ENCODE data around the gene GBP7.

The GBP7 gene

DNA sequence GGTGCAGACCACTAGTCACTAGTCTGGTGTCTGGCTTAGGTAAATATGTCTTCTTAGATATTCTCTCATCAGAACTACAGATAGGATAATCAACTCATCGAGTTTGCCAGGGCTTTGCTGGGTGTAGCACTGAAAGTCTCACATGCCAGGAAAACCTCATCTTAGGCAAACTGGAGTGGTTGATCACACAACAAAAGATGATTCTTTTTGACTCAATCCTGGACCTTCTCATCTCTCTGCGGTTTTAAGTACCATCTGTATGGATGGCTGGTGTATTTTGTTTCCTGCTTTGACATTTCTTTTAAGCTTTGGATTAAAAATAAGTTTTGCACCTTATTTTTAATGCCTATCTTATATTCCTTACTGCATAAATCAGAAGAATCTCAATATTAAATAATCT is 61.1 kb downstream of the GBP7 start:
- no peak for DNase-seq (ENCODE audit: low spot score)

DNA sequence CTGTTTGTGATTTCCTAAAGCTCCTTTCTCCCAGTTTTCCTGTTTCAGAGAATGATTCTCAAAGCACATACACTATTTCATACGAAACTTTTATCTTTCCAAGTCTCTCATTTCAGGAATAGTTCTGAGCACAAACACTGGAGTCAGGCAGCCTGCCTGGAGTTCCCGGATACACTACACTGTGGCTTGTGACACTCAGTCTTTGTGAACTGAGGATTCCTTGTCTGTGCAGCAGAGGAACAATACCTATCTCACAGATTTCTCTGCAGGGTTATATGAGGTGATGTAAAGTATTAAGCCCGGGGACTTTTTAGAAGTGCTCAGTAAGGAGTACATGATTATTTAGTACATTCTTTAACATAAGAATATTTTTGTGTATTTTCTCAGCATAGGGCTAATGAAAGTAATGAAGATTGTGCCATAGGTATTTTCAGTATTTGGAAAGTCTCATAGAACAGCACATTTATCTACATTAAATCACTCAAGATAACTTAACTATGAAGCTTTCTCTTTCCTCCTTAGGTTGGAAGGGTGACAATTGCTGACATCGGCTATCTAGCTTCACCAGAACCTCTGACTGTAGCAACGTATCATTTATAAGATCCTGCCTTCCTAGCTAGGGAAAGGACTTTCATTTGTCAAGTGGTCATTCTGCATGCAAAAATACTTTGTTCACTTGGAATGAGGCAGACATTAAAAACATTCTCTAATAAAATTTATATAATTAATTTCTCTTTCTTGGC is 62.8 kb downstream of the GBP7 start:
- DNase-seq (ENCODE audit: low spot score) = no peak

DNA sequence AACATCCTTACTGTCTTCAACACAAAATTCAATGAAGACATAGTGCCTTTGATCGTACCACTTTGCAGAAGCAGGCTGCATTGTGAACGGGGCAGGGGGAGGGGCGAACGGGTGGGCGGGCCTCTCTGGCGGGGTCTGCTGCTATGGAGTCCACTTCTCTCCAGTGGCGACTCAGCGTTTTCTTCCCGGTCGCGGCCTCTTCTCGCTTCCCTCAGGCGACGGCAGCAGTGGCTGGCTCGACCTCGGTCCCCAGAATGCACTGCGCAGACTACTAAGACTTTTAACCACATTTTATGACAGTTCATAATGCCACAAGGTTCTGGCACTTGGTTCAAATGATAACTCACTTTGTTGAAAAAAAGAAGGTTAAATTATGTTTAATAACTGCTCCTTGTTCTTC is 71.1 kb downstream of the GBP7 start:
- no peak for DNase-seq (ENCODE audit: low spot score)

DNA sequence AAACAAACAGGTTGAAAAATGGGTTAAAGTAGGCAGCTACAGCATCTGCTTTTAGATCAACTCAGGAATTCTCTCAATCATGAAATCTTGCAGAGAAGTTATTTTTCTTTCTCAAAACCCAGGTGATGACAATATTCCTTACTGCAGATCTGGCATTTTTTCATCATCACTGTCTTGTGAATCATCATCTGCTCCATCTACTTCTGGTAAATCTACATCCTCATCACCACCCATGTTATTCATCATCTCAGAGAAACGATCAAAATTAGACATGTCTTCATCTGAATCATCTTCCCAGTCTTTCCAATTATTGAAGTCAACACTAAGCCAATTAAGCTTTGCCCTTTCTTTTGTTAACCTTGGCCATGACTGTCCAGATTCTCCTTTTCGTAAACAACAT is 71.7 kb downstream of the GBP7 start:
- no peak for DNase-seq (ENCODE audit: low spot score)

DNA sequence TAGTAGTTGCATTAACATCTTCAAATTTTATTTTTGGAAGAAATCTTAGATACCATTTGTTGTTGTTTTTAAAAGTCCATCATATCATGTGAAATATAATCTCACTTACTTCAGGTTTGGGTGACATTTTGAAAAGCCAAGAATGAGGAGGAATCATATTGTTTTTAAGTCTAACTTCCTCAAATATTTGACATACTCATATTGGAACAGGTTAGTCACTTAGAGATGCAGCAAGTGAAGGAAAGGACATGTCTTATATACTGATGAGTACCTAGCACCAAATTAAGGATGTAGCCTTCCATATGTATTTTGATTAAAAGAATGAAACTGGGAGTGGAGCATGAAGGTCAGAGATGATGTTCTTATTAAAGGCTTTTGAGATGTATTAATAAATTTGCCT is 73.8 kb downstream of the GBP7 start:
- DNase-seq (ENCODE audit: low spot score) = no peak

DNA sequence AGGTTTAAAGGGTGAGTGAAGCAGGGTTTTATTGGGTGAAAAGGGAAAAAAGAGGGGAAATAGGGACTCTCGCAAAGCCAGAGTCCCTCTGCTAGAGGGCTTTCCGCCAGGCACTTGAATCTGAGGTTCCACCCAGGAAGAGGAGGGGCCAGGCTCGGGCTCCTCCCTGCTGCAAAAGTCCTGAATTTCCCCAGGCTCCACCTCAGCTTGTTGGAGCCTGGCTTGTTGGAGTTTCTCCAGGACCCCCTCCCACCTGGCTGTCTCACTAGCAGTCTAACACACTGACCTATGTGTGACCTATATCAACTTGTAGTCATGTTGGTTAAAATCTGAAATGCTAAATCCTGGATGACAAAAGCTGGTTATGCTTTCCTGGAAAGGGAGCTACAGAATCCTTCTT is 75.4 kb downstream of the GBP7 start:
- DNase-seq (ENCODE audit: low spot score) = no peak

DNA sequence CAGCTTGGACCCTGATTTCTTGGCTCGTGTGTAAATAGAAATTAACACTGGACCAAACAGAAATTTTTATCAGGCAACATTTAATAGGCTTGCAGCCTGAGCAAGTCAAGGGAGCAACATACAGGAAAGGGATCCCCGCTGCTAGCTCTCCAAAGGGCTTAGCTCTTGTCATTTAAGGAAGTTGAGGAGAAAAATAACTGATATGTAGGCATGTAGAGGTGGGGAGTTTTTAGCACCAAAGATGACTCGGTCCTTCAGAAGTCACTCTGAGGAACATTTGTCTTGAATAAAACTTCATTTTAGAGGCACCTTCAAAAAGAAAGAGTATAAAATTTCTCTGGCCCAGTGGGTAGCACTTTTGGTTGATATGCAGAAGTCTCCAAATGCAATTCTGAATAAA is 76.9 kb downstream of the GBP7 start:
- no peak for DNase-seq (ENCODE audit: low spot score)

DNA sequence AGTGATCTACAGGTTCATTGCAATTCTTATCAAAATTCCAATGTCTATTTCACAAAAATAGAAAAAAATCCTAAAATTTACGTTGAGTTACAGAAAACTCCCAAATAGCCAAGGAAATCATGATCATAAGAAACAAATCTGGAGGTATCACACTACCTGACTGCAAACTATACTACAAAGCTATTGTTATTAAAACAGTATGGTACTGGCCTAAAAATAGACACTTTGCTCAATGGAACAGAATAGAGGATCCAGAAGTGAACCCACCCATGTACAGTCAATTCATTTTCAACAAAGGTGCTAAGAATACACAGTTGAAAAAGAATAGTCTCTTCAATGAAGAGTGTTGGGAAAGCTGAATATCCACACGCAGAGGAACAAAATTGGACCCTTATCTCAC is 80.1 kb downstream of the GBP7 start:
- no peak for DNase-seq (ENCODE audit: low spot score)

DNA sequence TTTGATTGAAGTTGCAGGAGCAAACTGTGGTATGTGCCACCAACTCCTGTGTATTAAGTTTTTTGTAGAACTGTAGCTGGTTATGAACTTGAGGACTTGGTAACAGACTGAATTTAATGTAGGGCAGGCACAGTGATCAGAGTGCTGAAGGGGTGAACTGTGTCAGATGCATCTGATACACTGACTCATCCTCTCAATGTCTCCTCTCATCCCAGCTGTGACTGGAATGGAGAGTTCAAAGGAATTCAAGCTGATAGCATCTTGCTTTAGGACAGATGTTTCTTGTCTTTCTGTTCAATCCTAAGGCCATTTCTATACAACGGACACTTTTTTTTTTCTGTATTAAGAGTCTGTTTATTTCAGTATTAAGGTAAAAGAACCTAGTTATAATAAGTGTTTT is 85.8 kb downstream of the GBP7 start:
- DNase-seq (ENCODE audit: low spot score) = no peak

DNA sequence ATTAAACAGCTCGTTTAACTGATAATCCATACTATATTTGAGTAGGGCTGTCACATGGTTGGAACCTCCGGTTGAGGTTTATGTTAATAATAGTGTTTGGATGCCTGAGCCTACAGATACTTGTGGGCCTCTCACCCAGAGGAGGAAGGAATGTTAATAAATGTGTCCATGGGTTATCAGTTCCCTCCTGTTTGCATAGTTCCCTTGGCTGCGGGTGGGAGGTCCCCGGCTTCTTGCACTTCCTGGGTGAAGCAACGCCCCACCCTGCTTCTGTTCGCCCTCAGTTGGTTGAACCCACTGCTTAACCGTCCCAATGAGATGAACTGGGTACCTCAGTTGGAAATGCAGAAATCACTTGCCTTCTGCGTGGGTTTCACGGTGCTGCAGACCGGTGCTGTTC is 87.2 kb downstream of the GBP7 start:
- no peak for DNase-seq (ENCODE audit: low spot score)

DNA sequence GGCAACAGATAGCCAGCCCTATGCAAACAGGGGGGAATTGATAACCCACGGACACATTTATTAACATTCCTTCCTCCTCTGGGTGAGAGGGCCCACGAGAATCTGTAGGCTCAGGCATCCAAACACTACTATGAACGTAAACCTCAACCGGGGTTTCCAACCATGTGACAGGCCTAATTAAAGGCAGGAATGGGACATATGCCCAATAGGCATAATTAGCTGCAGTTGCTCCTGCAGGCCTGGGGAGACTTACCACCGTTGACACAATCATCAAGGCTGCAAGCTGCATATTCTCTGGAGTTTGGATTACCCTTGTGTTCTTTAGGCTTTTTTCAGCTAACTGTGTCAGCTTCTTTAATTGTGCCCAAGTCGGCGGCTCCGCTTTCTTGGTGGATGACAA is 88.6 kb downstream of the GBP7 start:
- no peak for DNase-seq (ENCODE audit: low spot score)

DNA sequence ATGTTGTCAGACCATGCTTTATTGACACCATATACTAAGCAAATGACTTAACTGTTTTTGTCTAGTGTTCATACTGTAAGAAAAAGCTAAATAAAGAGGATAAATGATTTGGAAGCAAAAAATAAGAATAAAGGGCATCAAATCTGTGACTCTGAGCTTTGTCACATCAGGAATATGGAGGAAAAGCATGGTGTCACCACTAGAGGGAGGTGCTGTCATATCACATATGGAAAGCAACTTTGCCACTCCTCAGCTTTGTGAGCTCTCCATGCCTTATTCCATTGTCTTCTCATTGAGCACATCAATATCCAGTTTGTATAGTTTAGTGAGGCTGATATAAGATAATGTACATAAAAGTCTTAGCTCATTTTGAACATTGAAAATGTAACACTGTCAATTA is 90.0 kb downstream of the GBP7 start:
- peak; percentile 51 for DNase-seq (ENCODE audit: low spot score)

Measured in RKO (cell line).